Measurements from ENCODE around the gene ARL10. TPM values are rescaled to one million over a fixed set of nuclear protein-coding genes. Genes with fewer than 3 reads are reported as not detected.

The ARL10 gene
- total RNA-seq, 8 experiments from 2014 or later: 3.6 to 24.0 (median 15.4) TPM

DNA sequence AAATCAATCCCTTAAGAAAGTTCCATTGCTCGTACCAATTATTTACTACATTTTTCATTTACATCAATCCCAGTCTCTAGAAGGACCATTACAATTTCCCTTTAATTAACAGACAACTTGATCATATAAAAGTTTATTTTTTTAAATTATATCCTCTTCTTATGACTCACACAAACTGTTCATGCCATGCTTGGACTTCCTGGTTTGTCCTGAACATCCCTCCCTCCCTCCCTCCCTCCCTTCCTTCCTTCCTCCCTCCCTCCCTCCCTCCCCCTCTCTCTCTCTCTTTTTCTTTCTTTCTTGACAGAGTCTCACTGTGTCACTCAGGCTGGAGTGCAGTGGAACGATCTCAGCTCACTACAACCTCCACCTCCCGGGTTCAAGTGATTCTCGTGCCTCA lies 62.7 kb downstream of the ARL10 start:
- ATAC-seq (replicated peaks in 6 of 8): no peak
- in situ Hi-C loops (cut with MboI; ENCODE audit: low pct_unique_long_range_greater_than_20kb in 2 of 9, low sequenced_read_pairs in 9 of 9, unreplicated experiment in 9 of 9): no loop called here
- 45 to 100% (median 83%) methylated on average over 1 to 4 of the region's 4 CpGs; no CpG with 5 or more reads in 3 of the 10 experiments for WGBS, 10 experiments
- H3K4me1 ChIP-seq (replicated peaks in 1 of 2): no peaks in the 10 kb centered on the region
- no peak overlapping the region for H3K27ac ChIP-seq
- no peak overlapping the region for H3K4me3 ChIP-seq

DNA sequence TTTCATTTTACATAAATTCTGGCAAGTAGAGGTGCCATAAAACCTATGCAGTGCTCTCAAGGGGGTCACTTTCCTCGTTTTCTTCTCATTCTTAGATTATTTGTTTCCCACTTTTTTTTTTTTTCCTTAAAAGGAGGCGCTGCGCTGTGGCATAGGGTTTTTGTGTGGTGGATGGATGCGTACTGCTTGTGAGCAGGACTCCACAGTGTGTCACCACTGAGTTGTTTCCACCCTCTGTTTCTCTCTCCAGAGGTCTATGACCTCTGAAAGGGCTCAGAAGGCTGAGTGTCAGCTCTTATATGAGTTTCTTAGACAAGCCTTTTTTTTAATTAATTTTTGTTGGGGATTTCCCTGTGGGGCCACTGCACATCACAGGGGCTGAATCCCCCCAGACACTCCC lies 64.7 kb downstream of the ARL10 start:
- peak in 1 of 8 experiments; percentile 56 for ATAC-seq (replicated peaks in 6 of 8)
- no peak overlapping the region for H3K27ac ChIP-seq
- H3K4me1 ChIP-seq (replicated peaks in 1 of 2): no peaks in the 10 kb centered on the region
- in situ Hi-C loops (cut with MboI; ENCODE audit: low pct_unique_long_range_greater_than_20kb in 2 of 9, low sequenced_read_pairs in 9 of 9, unreplicated experiment in 9 of 9): no loop called here
- WGBS, 10 experiments: 4 to 71% (median 51%) methylated on average over 1 to 4 of the region's 4 CpGs; no CpG with 5 or more reads in 2 of the 10 experiments
- no peak overlapping the region for H3K4me3 ChIP-seq

Other genes with a start within 250 kb of the ARL10 start
- gene SIMC1, start 127.1 kb upstream of the ARL10 start, total RNA-seq: 10 to 100 TPM in 7 of 8 experiments, 1 to 10 TPM in 1; 6.3 to 44.4 (median 18.5) TPM
- 100 to 1,000 TPM in 2 of 8 experiments, 10 to 100 TPM in 6; 65.1 to 111 (median 78.7) TPM for gene KIAA1191, start 3.7 kb upstream of the ARL10 start, total RNA-seq
- gene NOP16, start 23.1 kb downstream of the ARL10 start, total RNA-seq: 10 to 100 TPM; 14.6 to 95.0 (median 22.7) TPM
- gene HIGD2A, start 23.3 kb downstream of the ARL10 start, total RNA-seq: 100 to 1,000 TPM in 7 of 8 experiments, 10 to 100 TPM in 1; 91.0 to 169 (median 125) TPM
- 100 to 1,000 TPM in 2 of 8 experiments, 10 to 100 TPM in 6; 60.6 to 245 (median 89.7) TPM for gene CLTB, start 51.1 kb downstream of the ARL10 start, total RNA-seq
- gene FAF2, start 82.9 kb downstream of the ARL10 start, total RNA-seq: 10 to 100 TPM; 22.1 to 86.5 (median 44.7) TPM
- gene RNF44, start 171.9 kb downstream of the ARL10 start, total RNA-seq: 10 to 100 TPM; 16.6 to 66.4 (median 36.7) TPM
- gene CDHR2, start 183.9 kb downstream of the ARL10 start, total RNA-seq: under 1 TPM in 7 of 8 experiments, not detected in 1; 0.05 to 0.96 (median 0.60) TPM
- 10 to 100 TPM in 5 of 8 experiments, 1 to 10 TPM in 3; 1.1 to 39.6 (median 29.2) TPM for gene GPRIN1, start 244.7 kb downstream of the ARL10 start, total RNA-seq

All from motor neuron (in vitro differentiated cells).